Measurements from ENCODE around the gene PTPRM. TPM values are rescaled to one million over a fixed set of nuclear protein-coding genes. Genes with fewer than 3 reads are reported as not detected.

Gene PTPRM
- total RNA-seq, 1 experiment from 2014 or later, result 1.4 TPM

GRCh38 chr18:7626175-7626921 is 59.2 kb downstream of the PTPRM start:
- DNase-seq (ENCODE audit: low spot score), result no peak

DNA sequence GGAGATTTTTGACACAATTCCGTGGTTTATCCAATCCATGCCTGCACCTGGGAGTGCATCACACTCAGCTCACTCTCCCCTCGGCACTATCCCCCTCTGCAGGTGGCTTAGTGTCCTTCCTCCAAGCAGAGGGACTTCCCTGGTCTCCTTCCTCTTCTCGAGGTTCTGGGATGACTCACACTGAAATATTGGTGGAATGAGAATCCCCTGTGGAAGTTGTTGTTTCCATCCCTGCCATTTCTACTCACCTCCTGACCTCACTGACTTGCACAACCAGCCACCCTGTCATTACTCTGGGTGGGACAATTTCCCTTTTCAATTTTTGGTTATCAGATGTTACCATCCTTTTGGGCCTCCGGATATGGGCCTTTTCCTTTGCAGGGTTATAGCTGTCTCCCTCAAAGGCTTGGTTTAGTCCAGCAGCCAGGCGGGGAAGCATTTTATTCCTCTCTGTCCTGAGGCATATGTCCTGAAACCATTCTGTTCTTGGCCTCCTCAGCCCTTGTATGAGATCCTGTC is 59.9 kb downstream of the PTPRM start:
- DNase-seq (ENCODE audit: low spot score), result peak; percentile 4

DNA sequence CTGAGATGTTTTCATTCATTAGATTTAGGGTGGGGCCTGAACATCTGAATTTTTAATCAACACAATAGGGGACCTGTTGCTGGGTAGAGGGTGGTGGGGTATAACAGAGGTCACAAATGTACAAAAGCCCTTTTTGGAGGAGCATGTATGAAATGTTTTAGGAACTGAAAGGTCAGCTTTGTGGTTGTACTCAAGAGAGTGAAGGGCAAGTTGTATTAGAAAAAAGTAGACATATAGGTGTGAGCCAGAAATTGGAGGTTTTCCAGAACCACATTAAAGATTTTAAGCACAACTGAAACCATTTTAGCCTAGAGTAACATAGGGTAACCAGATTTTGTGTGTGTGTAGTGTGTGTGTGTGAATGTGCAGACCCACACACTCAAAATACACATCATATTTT is 62.3 kb downstream of the PTPRM start:
- DNase-seq (ENCODE audit: low spot score), result no peak

DNA sequence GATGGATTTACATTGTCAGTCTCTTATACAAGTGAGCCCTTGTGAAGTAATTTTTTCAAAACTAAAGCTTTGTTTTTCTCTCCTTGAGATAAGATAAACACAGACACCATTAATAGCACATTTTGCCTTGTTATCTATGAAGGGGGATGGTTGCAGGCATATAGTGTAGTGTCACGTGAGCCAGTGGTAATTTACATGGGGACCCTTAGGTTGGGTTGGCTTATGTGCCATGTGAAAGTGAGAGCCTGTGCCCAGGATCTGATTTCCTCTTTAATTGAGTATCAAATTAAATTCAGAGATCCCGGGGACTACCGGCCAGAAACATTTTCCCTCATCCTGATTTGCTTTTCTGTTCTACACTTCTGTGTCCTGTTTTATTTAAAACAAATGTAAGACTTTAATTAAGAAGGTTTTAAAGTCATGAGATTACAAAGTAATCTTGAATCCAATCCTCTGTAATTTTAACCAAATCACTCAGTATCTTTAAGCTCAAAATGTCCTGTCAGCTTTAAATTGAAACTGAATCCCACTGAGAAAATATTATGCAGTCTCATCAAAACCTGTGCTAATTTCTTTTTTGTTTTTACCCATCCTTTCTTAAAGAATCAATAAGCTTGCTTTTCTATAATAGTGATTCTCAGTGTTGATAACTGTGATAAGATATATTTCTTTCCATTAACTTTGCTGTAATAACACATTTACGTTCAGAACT is 63.8 kb downstream of the PTPRM start:
- DNase-seq (ENCODE audit: low spot score), result no peak

DNA sequence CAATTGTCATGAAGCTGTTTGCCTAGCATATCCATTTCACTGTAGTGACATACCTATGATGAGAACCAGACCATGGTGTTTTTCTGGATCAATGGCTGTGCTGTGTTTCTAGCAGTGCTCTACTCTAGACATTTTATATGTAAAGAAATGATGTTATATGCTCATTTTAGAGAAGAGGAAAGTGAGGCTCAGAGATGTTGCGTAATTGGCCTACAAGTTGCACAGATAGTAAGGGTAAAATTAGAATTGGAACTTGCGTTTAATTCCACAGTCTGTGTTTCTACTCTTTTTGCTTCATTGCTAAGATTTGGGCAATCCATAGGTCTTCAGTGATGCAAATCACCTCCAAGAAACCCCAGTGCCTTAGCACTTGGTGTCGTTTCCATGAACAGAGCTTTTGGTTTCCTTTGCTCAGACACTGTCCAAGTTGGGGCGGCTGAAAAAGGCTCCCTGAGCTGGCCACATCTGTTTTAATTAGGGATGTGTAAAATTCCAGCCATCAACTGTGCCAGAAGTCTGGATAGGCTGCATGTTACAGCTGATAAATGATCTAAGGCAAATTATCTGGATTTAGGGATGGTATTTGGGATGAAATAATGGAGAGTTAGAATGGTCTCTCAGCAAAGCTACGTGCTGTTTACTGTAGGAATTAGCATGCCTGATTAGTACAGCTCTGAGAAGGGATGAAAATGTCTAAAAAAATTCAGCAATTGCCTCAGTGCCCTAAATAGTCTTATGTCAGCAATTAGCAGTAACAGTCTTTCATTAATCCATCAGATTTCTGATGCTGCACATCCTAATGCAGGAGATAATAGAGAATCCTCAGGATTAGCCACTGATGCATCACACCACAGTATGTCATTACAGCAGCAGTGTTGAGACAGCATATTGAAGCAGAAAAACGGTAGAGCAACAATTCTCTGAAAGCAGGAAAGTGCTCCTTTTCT is 65.3 kb downstream of the PTPRM start:
- no peak for DNase-seq (ENCODE audit: low spot score)

- no peak for DNase-seq (ENCODE audit: low spot score)
These were observed 66.1 kb downstream of the PTPRM start for GRCh38 chr18:7633171-7633570.

DNA sequence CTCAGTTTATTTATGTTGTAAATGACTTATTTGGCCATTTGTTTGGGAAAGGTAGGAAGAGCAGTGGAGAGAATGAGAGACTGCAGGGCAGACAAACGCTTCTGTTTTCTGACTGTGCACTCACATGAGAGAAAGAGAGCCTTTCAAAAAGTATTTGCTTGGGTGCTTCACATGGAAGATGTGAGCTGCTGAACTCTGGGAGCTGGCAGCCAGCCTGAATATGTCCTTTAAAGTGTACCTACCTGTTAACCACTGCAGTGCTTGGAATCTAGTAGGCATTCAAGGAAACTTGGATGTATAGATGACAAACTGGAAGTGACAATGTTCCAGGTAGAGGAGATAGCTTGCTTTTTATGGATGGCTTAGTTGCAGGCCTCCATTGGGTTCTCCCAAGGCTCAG is 68.8 kb downstream of the PTPRM start:
- DNase-seq (ENCODE audit: low spot score), result no peak

DNA sequence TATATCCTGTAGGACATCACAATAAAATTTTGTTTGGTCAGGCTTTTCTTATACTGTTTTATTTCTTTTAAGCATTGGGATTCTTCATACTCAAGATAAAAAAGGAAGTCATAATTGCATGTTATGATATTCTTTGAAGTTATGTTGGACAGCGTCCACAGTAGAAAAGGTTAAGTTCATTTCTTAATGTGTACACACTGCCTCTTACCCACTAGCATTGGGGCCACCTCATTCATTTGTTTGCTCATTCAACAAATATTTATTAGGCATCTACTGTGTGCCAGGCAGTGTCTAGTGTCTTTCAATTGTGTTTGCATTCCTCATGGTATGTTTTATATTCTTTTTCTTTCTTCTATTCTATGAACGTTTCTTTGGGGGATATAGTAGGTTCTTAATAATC is 70.2 kb downstream of the PTPRM start:
- DNase-seq (ENCODE audit: low spot score), result no peak

DNA sequence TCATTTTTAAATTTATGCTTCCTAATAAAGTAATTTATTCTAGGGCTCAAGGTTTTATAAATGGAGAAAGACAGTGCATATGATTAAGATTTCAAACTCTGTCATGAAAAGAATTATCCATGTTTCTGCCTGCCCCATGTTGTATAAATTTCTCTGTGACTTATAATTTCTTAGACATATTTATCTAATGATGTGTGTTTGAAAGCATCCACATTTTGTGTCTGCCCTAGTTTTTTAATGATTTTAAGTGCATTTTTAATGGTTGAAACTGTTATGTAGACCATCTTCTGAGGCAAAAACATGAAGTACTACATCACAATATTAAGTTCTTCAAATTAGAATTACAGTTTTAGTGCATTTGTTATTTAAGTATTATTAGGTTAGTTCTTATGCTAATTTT is 71.2 kb downstream of the PTPRM start:
- DNase-seq (ENCODE audit: low spot score), result no peak

GRCh38 chr18:7641813-7642212 is 74.7 kb downstream of the PTPRM start:
- no peak for DNase-seq (ENCODE audit: low spot score)

DNA sequence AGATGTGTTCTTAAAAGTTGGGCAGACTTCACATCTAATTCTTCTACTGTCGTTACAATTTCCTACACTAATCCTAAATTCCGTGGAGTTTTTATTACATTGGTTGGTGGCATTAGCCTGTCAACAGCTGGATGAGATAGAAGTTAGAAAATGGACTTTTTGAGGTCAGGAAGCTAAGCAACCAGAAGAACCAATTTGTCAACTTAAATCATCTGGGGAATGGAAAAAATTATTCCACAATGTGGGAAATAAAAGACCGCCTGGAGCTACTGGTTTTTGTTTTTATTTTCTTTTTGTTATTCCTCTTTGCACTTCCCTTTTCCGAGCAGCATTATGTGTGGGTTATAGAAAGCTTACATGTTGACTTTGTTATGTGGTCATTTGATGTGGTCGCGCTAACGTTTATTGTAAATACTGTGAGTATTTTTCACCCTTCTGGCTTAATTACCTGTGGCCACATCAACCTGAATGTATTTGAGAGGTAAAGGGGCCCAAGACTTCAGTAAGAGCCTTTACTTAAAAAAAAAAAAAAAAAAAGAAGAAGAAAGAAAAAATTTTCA is 75.3 kb downstream of the PTPRM start:
- no peak for DNase-seq (ENCODE audit: low spot score)

DNA sequence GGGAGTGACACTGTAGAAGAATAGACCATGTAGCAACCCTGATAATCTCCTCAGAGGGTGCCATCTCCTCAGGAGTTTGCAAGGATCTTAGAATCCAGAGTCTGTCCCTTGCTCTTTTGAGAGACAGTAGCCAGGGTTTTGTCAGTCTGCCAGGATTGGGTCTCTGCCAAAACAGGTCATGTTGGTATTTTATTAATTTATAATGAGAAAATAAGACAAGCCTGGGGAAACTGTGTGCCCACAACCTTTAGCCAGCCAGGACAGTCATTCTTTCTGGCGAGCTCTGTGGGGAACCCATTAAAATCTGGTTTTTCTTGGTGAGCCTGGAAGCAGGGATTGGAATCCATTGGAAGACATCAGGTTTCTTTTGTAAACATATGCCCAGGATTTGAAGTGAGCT is 78.6 kb downstream of the PTPRM start:
- DNase-seq (ENCODE audit: low spot score), result no peak

GRCh38 chr18:7646174-7646886 is 79.2 kb downstream of the PTPRM start:
- no peak for DNase-seq (ENCODE audit: low spot score)

GRCh38 chr18:7647500-7647899 is 80.4 kb downstream of the PTPRM start:
- DNase-seq (ENCODE audit: low spot score), result no peak

DNA sequence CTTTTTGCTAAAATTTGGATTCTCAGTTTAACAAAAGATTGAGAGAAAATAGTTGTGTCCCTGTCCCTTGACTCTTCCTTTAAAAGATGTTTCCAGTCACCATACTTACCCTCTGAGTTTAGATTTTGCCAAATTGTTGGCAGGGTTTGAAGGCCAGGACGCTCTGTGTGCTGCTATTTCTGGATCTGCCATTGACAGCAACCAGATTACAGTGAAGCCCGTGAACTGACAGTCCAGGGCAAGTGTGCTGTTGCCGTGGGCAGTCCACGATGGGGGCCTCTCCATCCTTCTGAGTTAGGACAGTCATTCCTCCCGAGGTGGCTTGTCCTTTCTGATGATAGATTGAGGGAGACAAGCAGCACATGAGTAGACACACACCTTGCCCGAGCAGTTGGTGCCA is 89.9 kb downstream of the PTPRM start:
- no peak for DNase-seq (ENCODE audit: low spot score)

DNA sequence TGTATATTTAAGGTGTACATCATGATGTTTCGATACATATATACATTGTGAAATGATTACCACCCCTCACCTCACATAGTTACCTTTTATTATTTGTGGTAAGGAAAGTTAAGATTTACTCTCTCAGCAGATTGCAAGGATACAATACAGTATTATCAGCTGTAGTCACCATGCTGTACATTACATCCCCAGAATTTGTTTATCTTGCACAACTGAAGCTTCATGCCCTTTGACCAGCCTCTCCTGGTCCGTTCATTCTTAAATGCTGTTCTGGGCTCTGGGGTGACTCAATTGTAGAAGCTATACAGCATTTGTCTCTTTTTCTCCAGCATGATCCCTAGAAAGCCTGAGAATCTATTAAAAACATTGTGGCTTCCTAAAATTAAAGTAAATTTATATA is 90.8 kb downstream of the PTPRM start:
- no peak for DNase-seq (ENCODE audit: low spot score)

- no peak for DNase-seq (ENCODE audit: low spot score)
These were observed 91.6 kb downstream of the PTPRM start for GRCh38 chr18:7658701-7659100.

- DNase-seq (ENCODE audit: low spot score), result no peak
These were observed 94.1 kb downstream of the PTPRM start for GRCh38 chr18:7661207-7661606.

- no peak for DNase-seq (ENCODE audit: low spot score)
These were observed 95.8 kb downstream of the PTPRM start for GRCh38 chr18:7662866-7663265.

DNA sequence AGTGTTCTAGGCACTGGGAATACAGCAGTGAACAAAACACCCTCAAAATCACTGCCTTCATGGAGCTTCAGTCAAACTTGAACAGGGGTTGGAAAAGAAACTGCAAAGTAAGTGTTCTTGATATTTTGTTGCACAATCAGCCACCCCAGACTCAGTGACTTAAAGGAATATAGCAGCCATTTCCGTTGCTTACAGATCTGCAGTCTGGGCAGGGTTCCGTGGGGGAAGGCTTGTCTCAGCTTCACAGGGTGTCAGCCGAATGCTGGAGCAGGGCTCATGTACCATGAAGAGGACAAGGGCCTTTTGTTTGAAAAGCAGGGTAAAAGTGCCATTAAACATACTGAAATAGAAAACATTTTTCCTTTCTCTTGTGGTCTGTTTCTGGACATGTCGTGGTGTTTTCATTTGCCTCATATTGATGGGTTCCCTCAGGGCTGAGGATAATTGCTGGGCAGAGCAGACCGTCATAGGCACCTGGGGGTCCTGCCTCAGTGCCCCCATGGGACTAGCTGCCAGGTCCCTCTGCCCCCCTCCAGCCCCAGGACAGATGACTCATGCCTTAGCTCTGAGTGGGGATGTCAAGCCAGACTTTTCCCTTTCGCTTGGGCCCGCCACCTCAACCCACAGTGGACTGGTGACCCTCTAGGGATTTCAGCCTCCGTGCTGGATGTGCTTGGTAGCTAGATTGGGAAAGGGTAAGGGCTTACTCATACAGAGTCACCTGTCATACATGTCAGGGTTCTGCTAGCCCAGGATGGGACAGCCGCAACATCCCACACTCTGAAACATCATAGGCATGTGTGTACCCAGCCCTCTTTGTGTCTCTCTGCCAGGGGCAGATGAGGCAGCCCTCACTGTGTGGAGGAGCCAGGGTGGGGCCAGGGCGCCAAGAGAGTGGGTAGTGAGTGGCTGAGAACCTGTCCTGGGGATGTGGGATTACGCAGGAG is 96.5 kb downstream of the PTPRM start:
- no peak for DNase-seq (ENCODE audit: low spot score)

All from HT-29 (cell line).